Measurements from ENCODE around the gene CFAP97D2.
A peak's percentile ranks its signal among the peaks of the same experiment; 100 is the strongest.
"Not testable (repeated sequence)": the region's sequence is repeated elsewhere in the genome, so short reads cannot be mapped to it uniquely, and the experiment has no call there.

Gene CFAP97D2

DNA sequence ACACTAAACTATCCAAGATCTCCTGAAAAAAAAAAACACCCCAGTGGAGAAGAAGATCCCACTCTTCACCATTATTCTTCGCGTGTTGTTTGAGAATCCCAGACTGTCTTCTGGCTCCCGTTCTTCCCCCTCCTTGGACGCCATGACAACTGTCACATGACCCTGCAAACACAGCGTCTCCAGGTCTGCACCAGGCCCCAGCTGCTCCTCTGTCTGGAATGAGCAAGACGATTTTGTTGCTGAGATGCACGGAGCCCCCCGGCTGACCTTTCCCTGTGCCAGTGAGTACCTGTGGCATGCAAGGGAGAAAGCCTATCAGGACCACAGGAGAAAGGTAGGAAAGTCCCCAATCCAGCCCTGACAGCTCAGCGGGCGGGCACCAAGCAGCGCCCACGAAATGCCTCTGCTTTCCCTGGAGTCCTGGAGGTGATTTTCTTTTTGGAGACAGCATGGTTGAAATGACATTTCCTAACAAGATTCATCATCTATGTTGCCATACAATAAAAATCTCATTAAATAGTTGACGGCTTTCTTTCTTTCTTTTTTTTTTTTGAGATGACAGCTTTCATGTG, at the start of gene CFAP97D2:
Gene CFAP97D2 (plus strand): TSS at position 171 of the 572 bp plus-strand sequence. CDS start 74 bp downstream, at position 245.
- no peak for DNase-seq (ENCODE audit: low spot score)

DNA sequence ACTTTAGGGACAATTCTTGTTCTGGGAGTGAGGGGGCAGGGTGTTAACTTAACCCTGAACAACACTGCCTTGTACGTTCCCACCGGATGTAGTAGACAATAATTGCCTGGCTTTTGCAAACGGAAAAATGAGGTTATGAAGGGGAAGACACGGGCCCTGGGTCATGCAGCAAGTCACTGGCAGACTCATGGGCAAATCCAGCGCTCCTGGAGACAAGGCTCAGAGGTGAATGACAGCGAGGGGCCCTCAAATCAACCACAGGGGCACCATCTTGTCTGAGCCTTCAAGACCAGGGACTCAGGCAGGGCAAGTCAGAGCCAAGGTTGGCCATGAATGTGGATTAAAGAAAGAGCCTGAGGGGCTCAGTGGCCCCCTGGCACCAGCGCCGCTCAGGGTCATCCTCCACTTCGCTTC, 49.4 kb upstream of the CFAP97D2 start:
- no peak for DNase-seq (ENCODE audit: low spot score)

DNA sequence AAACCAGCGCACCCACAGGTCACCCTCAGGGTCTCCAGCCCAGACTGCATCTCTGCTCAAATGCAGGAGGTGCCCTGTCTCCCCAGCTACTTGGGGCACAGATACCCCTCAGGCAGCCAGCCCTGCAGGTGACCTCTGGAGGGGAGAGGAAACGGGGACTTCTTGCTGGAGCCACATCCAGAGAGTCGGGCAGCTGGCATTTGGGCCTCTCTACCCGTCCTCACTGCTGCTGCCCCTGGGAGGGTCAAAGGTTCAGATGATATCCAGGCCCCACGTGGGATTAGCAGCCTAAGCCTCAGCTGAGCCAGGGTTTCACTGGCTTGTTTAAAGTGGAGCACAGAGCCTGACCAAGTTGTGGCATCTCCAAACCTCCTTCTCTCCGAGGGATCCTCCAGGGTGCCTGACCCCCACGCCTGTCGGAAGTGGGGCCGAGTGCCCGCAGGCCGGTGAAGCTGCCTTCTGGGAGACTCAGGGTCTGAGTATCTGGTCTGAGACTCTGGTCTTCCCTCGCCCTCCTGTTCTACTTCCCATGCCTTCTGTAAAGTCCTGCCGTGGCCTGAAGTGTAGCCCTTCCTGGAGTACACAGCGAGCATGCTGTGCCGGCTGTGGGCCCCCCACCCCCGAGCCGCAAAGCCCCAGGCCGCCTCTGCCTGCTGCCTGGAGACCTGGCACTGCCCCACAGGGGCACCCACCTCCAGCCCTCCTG, 48.8 kb upstream of the CFAP97D2 start:
- no peak for DNase-seq (ENCODE audit: low spot score)

DNA sequence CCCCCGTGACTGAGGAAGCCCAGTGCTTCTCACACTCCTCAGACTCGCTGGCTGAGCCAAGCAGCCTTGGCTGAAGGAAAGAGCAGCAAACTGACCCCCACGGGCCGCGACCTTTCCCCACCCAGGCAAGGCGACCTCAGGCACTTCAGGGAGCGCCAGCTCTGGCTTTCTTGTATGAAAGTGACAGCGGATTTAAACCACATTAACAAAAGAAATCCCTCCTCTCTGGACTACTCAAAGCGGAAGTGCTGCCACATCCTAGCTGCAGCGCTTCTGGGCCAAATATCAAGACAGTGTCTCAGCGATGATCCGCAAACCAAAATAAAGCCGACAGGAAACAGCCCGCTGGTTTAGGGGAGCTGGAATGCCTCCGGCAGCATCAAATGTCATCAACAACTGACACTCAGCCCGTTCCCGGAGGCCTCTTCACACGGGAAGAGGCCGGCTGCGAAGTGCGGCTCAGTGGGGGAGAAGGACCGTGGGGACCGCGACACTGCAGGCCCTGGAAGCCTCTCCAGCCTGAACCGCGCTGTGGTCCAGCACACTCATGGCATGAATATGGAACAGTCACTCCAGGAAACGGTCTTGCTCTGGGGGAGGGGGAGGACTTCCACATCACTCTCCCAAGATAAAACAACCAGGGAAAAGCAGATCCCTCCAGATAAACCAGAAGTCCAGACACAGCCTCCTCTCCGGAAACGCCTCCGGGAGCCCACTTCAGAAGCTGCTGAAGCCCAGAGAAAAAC, 48.0 kb upstream of the CFAP97D2 start:
- DNase-seq (ENCODE audit: low spot score), result no peak

DNA sequence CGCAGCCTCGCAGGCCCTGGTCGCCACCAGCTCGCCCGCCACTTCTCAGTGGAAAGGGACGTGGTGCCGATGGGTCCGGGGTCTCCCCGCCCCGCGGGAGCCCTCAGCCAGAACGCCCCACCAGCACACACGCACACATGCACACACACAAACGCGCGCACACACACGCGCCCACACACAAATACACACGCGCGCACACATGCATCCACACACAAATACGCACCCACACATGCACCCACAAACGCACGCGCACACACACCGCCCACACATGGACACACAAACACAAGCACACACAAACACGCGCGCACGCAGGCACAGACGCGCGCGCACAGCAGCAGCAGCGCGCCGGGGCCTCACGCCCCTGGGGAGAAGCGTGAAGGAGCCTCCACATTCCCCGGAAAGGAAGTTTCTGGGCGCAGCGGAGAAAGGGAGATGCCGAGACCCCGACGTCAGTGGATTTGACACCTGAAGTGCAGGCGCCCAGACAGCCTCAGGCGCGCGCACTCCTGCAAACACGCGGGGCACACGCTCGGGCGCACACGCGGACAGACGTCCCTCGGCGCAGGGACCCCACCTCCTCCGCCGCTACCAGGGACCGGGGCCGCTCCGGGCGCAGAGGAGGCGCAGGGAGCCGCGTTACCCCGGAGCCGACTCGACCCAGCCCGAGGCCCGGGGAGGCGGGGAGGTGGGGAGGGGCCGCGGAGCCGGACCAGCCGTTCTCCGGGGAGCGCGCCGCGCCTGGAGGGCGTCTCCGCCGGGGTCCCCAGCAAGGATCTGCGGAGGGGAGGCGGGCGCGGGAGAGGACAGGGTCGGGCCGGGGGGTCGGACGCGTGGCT, 47.3 kb upstream of the CFAP97D2 start:
- peak; percentile 72 for DNase-seq (ENCODE audit: low spot score)

DNA sequence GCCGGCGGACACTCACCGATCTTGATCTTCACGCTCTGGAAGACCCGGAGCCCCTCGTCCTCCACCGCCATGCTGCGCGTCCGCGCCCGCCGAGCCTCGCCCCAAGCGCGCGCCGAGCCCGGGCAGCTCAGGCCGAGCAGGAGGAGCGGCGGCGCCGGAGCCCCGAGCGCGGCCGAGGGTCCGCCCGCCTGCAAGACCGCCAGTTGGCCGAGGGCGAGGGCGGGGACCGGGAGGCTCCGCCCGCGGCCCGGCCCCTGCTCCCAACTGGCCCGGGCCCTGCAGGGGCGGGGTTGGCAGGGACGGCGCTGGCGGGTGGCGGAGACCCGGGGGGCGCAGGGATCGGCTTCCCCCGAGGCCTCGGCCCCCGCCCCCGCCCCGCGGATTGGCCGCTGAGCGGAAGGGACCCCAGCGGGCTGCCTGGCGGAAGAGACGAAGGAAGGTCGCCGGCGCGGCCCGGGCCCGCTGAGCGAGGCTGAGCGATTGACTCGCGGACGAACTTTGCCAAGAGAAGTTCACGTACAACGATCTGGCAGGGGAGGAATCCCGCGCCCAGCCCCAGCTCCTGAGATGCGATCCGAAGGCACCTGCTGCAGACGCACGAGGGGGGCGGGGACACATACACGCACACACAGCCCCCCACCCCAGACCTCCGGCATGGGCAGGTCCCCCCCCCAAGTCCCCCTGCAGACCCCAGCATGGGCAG, 46.5 kb upstream of the CFAP97D2 start, which contains the start of gene RASA3:
Gene RASA3 (minus strand): TSS at position 205 of the 703 bp plus-strand sequence. CDS start 134 bp downstream, at position 71.
- peak; percentile 99 for DNase-seq (ENCODE audit: low spot score)

DNA sequence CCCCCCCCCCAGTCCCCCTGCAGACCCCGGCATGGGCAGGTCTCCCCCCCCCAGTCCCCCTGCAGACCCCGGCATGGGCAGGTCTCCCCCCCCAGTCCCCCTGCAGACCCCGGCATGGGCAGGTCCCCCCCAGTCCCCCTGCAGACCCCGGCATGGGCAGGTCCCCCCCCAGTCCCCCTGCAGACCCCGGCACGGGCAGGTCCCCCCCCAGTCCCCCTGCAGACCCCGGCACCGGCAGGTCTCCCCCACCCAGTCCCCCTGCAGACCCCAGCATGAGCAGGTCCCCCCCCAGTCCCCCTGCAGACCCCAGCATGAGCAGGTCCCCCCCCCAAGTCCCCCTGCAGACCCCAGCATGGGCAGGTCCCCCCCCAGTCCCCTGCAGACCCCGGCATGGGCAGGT, 45.9 kb upstream of the CFAP97D2 start:
- DNase-seq (ENCODE audit: low spot score), result not testable (repeated sequence)

DNA sequence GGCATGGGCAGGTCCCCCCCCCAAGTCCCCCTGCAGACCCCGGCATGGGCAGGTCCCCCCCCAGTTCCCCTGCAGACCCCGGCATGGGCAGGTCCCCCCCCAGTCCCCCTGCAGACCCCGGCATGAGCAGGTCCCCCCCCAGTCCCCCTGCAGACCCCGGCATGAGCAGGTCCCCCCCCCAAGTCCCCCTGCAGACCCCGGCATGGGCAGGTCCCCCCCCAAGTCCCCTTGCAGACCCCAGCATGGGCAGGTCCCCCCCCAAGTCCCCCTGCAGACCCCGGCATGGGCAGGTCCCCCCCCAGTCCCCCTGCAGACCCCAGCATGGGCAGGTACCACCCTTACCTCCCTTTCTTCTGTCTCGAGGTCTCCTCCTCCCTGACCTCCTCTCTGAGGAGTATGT, 45.5 kb upstream of the CFAP97D2 start:
- DNase-seq (ENCODE audit: low spot score), result not testable (repeated sequence)

DNA sequence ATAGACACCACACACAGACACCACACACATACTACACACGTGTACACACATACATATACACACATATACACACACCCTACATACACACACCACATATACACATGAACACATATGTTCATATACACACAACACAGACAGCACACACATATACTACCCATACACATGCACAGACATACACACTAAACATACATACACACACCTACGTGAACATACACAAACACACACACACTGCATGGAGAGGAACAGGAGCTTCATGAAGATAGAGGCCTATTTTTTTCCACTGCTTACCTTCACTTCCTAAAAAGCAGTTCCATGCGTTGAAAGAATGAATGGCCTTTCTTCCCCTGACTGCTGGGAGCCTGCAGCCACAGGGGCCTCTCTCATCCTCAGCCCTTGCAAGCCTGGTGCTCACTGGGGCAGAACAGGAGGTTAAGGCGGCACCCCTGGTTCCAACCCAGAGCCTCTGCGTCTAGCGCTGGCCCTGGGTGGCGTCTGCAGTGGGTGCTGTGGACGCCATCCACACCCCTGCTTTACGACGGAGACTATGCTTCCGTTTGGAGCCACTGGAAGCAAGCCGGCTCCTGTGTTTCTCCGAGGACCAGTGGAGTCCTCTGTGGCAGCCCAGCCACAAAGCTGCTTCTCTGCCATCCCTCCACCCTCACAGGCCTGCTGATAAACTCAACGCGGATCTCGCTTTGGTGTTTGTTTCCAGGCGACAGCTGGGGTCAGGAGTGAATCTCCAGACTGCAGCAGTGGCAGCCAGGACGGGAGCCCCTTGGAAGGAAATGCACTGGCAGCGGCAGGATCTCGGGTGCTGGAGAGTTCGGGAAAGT, 44.7 kb upstream of the CFAP97D2 start:
- DNase-seq (ENCODE audit: low spot score), result peak; percentile 45

DNA sequence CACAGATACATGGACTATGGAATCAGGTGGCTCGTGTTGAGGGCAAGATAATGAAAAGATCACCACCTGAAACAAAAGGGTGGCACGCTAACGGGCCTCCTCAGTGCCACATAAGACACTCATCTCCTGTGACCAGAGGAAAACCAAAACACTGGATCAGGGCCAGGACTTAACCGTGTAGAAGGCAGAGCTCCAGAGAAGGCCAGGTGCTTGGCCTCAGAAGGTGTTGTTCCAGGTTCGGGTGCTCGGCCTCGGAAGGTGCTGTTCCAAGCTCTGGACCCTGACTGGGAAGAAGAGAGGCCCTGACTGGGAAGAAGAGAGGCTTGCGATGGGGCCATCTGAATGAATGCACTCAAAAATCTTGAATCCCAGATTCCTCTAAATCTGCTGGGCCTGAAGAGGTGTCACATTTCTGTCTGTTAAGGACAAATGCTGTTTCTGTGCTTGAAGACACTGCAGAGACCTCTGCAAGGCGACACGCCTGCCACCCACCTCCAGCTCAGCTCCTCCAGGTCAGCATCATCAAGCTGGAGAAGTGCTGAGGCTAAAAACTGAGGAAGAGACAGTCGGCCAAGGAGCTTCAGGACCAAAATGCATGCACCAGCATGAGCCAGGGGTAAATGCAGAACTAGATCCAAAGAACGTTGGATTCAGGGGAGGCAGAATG, 44.0 kb upstream of the CFAP97D2 start:
- DNase-seq (ENCODE audit: low spot score), result no peak

DNA sequence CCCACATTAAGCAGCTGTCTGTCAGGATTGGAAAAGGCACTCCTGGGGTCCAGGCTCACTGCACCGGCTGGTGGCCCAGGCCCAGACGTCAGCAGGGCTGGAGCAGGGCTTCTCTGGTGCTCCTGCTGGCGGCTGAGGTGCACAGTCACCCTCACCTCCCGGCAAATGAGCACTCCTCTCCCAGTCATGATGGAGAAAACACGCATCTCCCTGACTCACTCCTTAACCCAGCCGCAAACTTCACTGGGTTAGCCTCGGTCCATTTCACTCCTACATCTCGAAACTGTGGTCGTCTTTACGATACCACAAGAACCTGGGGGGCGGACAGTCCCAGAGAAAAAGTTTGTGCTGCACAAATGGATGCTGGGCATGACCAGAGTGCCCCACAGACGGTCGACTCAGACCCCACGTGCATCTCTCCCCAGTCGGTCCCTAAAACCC, 43.3 kb upstream of the CFAP97D2 start:
- DNase-seq (ENCODE audit: low spot score), result no peak

DNA sequence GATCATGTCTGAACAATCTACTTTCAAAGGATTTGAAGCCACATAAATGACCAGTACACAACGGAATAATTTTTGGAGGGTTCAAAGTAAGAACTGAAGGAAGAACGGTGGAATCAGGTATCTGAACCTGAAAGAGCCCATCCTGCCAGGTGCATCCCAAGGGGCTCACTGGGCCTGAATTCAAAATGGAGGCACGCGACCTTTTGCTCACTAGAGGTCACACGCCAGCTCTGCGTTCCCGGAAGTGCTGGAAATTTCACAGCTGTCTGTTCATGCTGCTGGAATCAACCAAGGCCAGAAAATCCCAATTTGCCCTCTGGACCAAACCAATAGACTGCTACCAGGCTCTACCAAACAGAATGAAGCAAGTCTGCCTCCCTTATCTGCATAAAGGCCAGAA, 42.5 kb upstream of the CFAP97D2 start:
- no peak for DNase-seq (ENCODE audit: low spot score)

DNA sequence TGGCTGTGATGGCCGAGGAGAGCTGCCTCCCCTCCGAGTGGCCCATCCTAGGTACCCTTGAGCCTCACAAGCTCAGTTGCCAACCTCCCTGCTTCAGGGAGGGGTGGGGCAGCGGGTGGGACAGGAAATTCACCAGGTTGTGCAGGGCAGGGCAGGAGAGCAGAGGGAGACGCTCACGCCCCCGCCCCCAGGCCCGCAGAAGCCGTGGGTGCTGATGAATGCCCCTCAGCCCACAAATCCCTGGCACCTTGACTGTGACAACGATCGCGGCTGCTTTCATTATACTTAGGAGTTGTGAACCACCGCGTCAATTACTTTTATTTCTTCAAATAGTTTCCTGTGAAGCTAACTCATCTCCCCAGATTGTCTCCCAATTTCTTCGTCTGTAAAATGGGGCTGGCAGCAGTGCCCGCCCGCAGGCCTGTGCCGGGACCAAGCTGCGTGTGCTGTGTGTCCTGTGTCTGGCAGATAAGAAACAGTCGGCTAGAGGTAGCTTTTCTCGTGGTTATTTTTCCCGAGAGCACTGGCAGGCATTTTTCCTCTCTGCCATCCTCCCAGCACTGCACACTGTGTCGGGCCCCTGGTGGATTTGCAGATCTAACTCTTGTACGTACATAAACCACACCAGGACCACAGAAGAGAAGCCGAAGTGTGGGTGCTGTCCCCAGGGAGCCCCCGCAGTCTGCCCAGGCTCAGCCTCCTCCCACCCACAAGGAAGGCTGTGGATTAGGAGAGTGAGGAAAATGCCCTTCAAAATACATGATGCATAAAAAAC, 38.7 kb upstream of the CFAP97D2 start:
- no peak for DNase-seq (ENCODE audit: low spot score)

DNA sequence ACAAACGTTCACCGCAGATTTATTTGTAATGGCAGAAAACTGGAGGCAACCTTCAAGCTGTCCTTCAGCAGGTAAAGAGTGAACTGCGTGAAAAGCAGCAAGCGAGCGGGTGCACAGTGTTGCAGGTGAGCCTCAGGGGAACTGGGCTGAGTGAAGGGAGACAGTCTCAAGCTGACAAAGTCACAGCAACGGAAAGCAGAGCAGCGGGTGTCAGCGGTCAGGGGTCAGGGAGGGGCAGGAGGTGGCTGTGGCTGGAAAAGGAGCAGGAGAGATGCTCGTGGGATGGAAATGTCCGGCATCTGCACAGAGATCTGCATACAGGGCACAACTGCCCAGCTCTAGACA, 38.2 kb upstream of the CFAP97D2 start:
- no peak for DNase-seq (ENCODE audit: low spot score)

DNA sequence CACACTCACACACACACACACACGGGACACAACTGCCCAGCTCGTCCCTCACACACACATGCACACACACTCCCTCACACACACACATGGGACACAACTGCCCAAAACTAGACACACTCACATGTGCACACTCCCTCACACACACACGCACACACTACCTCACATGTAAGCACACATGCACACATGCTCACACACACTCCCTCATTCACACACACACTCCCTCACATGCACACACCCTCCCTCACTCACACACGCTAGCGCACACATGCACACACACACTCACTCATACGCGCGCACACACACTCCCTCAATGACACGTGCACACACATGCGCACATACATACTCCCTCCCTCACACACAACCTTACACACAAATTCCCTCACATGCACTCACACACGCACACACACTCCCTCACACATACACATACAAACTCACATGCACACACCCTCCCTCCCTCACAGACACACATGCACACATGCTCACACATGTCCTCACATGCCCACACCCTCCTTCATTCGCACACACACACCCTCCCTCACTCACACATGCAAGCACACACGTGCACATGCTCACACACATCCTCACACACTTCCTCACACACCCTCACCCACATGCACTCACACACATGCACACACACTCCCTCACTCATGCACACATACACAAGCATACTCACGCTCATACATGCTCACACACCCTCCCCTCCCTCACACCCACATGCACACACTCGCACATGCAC, 37.6 kb upstream of the CFAP97D2 start:
- DNase-seq (ENCODE audit: low spot score), result no peak

DNA sequence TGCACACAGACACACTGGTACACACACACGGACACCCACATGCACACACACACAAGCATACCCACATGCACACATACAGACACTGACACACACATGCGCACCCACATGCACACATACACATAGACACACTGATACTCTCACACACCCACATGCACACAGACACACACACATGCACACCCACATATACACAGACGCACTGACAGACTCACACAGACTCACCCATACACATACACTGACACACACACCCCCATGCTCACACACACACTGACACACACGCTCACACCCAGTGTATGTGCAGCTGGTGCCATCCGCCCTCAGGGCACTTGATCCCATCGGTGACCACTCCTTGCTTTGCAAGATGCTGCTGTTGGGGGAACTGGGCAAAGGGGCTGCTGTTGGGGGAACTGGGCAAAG, 36.9 kb upstream of the CFAP97D2 start:
- no peak for DNase-seq (ENCODE audit: low spot score)

DNA sequence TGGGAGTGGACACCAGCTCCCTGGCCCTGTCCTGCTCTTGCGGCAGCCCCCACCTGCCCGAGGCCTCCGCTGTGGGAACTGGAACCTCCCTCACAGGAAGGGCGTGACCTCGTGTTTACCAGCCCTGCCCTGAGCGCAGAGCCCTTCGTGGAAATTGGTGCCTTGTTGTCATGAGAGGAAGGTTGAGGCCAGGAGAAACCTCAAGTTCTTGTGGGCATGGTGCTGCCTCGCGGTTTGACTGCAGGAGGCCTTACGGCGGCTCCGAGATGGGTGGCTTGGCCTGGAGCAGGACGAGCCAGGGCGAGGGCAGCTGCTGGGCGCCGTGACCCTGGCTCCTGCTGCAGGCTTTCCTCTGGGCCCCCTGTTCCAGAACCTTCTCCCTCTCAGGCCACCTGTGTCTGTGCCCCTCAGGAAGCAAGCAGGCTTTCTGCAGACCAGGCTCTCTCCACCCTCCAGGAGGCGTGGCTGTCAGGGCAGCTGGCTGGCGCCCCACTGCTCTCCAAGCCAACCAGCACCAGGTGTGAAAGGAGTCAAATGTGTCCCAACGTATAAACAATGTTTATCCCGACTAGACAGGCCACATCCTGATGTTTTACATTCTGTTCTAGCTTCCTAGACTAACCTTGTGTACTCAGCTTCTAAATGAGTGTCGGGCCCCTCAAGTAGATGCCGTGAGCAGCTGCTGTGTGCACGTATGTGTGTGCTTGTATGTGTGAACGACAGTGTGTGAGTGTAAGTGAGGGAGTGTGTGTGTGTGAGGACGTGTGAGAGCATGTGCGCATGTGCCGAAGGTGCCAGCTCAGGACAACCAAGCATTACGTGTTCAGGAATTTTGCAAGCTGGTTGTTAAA, 36.2 kb upstream of the CFAP97D2 start:
- no peak for DNase-seq (ENCODE audit: low spot score)
